HG02571 (cell line): ENCODE measurements around the gene KIF16B.
"Not testable (repeated sequence)": the region's sequence is repeated elsewhere in the genome, so short reads cannot be mapped to it uniquely, and the experiment has no call there.

Experiments
- ATAC-seq: cut with Tn5 transposase; IDR thresholded peaks from one replicate; pipeline ENCODE4 v1.9.1; 2021; ENCODE audit warnings: mild to moderate bottlenecking, moderate library complexity; ENCODE audit not compliant: unreplicated experiment

The KIF16B gene

GRCh38 chr20:16441546-16442164 lies 131.6 kb downstream of the KIF16B start:
- ATAC-seq, result no peak

- no peak for ATAC-seq
Measured at GRCh38 chr20:16440686-16441085, 132.6 kb downstream of the KIF16B start.

GRCh38 chr20:16439540-16439939 lies 133.7 kb downstream of the KIF16B start:
- not testable (repeated sequence) for ATAC-seq

GRCh38 chr20:16438100-16438499 lies 135.1 kb downstream of the KIF16B start:
- ATAC-seq, result no peak

GRCh38 chr20:16437387-16437996 lies 135.8 kb downstream of the KIF16B start:
- no peak for ATAC-seq

- ATAC-seq, result no peak
Measured at GRCh38 chr20:16434062-16434664, 139.1 kb downstream of the KIF16B start.

GRCh38 chr20:16433293-16433580 lies 140.0 kb downstream of the KIF16B start:
- no peak for ATAC-seq

GRCh38 chr20:16432466-16433292 lies 140.6 kb downstream of the KIF16B start:
- ATAC-seq, result no peak

- no peak for ATAC-seq
Measured at GRCh38 chr20:16428112-16428511, 145.1 kb downstream of the KIF16B start.

- ATAC-seq, result no peak
Measured at GRCh38 chr20:16427571-16427970, 145.7 kb downstream of the KIF16B start.

GRCh38 chr20:16424780-16425179 lies 148.5 kb downstream of the KIF16B start:
- ATAC-seq, result no peak

GRCh38 chr20:16423311-16424212 lies 149.7 kb downstream of the KIF16B start:
- ATAC-seq, result no peak

- no peak for ATAC-seq
Measured at GRCh38 chr20:16419138-16419715, 154.0 kb downstream of the KIF16B start.

- no peak for ATAC-seq
Measured at GRCh38 chr20:16418616-16419015, 154.6 kb downstream of the KIF16B start.

- ATAC-seq, result no peak
Measured at GRCh38 chr20:16417001-16417400, 156.2 kb downstream of the KIF16B start.

- ATAC-seq, result no peak
Measured at GRCh38 chr20:16415071-16416053, 157.9 kb downstream of the KIF16B start.

- ATAC-seq, result no peak
Measured at GRCh38 chr20:16412906-16413305, 160.3 kb downstream of the KIF16B start.

- no peak for ATAC-seq
Measured at GRCh38 chr20:16411361-16411760, 161.9 kb downstream of the KIF16B start.

- no peak for ATAC-seq
Measured at GRCh38 chr20:16410626-16411025, 162.6 kb downstream of the KIF16B start.
